Karpas-422 (cell line): ENCODE results near the gene HSPH1. TPM values are rescaled to one million over a fixed set of nuclear protein-coding genes. Genes with fewer than 3 reads are reported as not detected.
"Not testable (repeated sequence)": the region's sequence is repeated elsewhere in the genome, so short reads cannot be mapped to it uniquely, and the experiment has no call there.

Experiments
- DNase-seq: peaks from one replicate; pipeline ENCODE4 v3.0.0-alpha.2; 2015
- H2AFZ ChIP-seq: fragments of 200-600 bp; sonication (generic); 2 replicates; pipeline ENCODE4 v1.6.1; 2014; ENCODE audit warnings: antibody characterized with exemption, low read length, mixed read lengths
- H3K27ac ChIP-seq: fragments of 200-600 bp; sonication (generic); 2 replicates; pipeline ENCODE4 v1.5.1; 2014; ENCODE audit warnings: mild to moderate bottlenecking, low read length, moderate library complexity
- H3K27me3 ChIP-seq: fragments of 200-600 bp; sonication (generic); 2 replicates; pipeline ENCODE4 v1.6.1; 2014; ENCODE audit warnings: low read length, mixed read lengths
- H3K36me3 ChIP-seq: fragments of 200-600 bp; sonication (generic); 2 replicates; pipeline ENCODE4 v1.6.1; 2014; ENCODE audit warnings: low read length, mixed read lengths; ENCODE audit not compliant: insufficient read depth
- H3K4me1 ChIP-seq: fragments of 200-600 bp; sonication (generic); 2 replicates; pipeline ENCODE4 v1.6.1; 2014; ENCODE audit warnings: mild to moderate bottlenecking, low read length, mixed read lengths
- H3K4me2 ChIP-seq: fragments of 200-600 bp; sonication (generic); 2 replicates; pipeline ENCODE4 v1.6.1; 2014; ENCODE audit warnings: low read length, low read depth, mild to moderate bottlenecking; ENCODE audit not compliant: poor library complexity, severe bottlenecking
- H3K4me3 ChIP-seq: fragments of 200-600 bp; sonication (generic); 2 replicates; pipeline ENCODE4 v1.5.1; 2014; ENCODE audit warnings: mild to moderate bottlenecking, antibody characterized with exemption, low read length, mixed read lengths
- H3K79me2 ChIP-seq: fragments of 200-600 bp; sonication (generic); 2 replicates; pipeline ENCODE4 v1.6.1; 2014; ENCODE audit warnings: mild to moderate bottlenecking, low read length, mixed read lengths
- H3K9ac ChIP-seq: fragments of 200-600 bp; sonication (generic); 2 replicates; pipeline ENCODE4 v1.6.0; 2014; ENCODE audit warnings: low read length
- H3K9me2 ChIP-seq: fragments of 200-600 bp; sonication (generic), shearing (Covaris generic); replicated peaks from 2 replicates; pipeline ENCODE4 v1.6.0; 2014; ENCODE audit warnings: mild to moderate bottlenecking, low read length, moderate library complexity; ENCODE audit not compliant: insufficient read depth
- H3K9me3 ChIP-seq: fragments of 300-700, 200-600 bp; sonication (generic); 2 replicates; pipeline ENCODE4 v1.6.1; 2014; ENCODE audit warnings: low read length, mixed read lengths
- H4K20me1 ChIP-seq: fragments of 200-600 bp; sonication (generic); 2 replicates; pipeline ENCODE4 v1.6.1; 2014; ENCODE audit warnings: mild to moderate bottlenecking, antibody characterized with exemption, low read length, low read depth; ENCODE audit not compliant: insufficient read depth
- total RNA-seq: library from RNA; depleted of rRNA; stranded (reverse); fragments of >200 nt; shearing (Covaris generic); gene quantifications from 2 replicates; pipeline ENCODE4 v1.2.3, GENCODE V29; 2014; ENCODE audit warnings: low replicate concordance

The HSPH1 gene
- total RNA-seq, 1 experiment from 2014 or later, result 116 TPM

DNA sequence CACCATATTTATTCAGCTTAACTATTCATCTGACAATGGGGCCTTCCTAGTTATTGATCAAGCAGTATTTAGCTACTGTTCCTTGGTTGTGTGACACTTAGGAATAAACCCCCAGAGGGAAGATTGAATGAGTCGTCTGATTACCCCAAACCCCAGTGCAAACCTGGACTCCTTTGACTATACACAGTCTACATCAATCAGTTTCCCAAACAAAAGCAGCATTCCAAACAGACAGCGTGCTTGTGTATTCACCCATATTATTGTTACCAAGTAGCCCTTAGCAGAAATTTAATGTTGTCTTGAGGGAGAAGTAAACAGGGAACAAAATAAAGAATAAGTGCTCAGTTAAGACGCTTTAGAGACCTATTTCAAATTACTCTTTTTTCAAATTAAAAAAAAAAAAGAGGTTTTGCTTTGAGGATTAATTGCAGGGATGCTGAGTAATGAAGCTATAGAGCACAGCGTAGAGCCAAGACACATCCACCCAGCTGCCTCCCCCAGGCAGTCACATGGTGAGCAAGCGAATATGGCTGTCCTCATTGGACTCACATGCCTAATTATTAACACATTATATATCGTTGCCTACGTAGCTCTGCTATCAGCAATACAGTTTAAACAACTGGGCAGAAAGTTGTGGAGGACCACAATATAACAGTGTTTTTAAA, 23.4 kb upstream of the HSPH1 start:
- H3K4me3 ChIP-seq, result no peak overlapping the region
- DNase-seq, result no peak
- no peaks in the 10 kb centered on the region for H3K4me1 ChIP-seq
- no peaks in the 10 kb centered on the region for H4K20me1 ChIP-seq
- no peak overlapping the region for H2AFZ ChIP-seq
- no peaks in the 10 kb centered on the region for H3K79me2 ChIP-seq
- no peaks in the 10 kb centered on the region for H3K27me3 ChIP-seq
- H3K9me3 ChIP-seq, result no peaks in the 10 kb centered on the region
- H3K9me2 ChIP-seq, result no peaks in the 10 kb centered on the region
- H3K36me3 ChIP-seq, result no peaks in the 10 kb centered on the region
- no peak overlapping the region for H3K9ac ChIP-seq
- H3K27ac ChIP-seq, result no peak overlapping the region
- no peak overlapping the region for H3K4me2 ChIP-seq

DNA sequence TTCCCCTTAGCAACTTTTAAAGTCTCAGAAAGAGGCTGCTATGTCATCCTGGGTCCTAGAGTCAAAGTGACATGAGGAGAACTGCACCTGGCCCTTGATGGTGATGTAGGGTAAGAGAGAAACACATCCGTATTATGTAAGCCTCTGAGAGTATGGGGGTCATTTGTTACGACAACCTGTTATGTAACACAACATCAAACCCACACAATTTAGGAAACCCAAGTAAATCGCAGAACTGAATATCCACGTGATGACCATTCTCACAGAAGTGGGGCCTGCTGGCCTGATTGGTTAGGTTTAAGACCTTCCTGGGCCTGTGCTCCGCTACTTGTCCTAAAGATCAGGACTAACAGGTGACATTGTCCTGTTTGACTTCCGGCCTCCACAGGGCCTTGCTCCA, 22.7 kb upstream of the HSPH1 start:
- no peaks in the 10 kb centered on the region for H3K9me3 ChIP-seq
- no peaks in the 10 kb centered on the region for H3K4me1 ChIP-seq
- H3K27ac ChIP-seq, result no peak overlapping the region
- H3K79me2 ChIP-seq, result no peaks in the 10 kb centered on the region
- H3K4me2 ChIP-seq, result no peak overlapping the region
- no peak overlapping the region for H2AFZ ChIP-seq
- no peaks in the 10 kb centered on the region for H3K36me3 ChIP-seq
- no peak overlapping the region for H3K9ac ChIP-seq
- H3K9me2 ChIP-seq, result no peaks in the 10 kb centered on the region
- no peak for DNase-seq
- H4K20me1 ChIP-seq, result no peaks in the 10 kb centered on the region
- no peaks in the 10 kb centered on the region for H3K27me3 ChIP-seq
- H3K4me3 ChIP-seq, result no peak overlapping the region

DNA sequence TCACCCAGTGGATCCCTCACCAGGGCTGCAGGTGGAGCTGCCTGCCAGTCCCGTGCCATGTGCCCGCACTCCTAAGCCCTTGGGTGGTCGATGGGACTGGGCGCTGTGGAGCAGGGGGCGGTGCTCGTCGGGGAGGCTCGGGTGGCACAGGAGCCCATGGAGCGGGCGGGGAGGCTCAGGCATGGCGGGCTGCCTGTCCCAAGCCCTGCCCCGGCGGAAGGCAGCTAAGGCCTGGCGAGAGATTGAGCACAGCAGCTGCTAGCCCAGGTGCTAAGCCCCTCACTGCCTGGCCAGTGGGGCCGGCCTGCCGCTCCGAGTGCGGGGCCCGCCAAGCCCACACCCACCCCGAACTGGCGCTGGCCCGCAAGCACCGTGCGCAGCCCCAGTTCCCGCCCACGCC, 21.3 kb upstream of the HSPH1 start:
- Histone ChIP-seq H3K4me3 (no peak overlapping the region), H3K4me1 (no peaks in the 10 kb centered on the region), H3K27me3 (no peaks in the 10 kb centered on the region), H3K27ac (no peak overlapping the region), H3K9me3 (no peaks in the 10 kb centered on the region), H3K79me2 (no peaks in the 10 kb centered on the region), H3K9ac (no peak overlapping the region), H3K36me3 (no peaks in the 10 kb centered on the region), H2AFZ (no peak overlapping the region), H3K9me2 (no peaks in the 10 kb centered on the region), H3K4me2 (no peak overlapping the region), H4K20me1 (no peaks in the 10 kb centered on the region)
- no peak for DNase-seq

DNA sequence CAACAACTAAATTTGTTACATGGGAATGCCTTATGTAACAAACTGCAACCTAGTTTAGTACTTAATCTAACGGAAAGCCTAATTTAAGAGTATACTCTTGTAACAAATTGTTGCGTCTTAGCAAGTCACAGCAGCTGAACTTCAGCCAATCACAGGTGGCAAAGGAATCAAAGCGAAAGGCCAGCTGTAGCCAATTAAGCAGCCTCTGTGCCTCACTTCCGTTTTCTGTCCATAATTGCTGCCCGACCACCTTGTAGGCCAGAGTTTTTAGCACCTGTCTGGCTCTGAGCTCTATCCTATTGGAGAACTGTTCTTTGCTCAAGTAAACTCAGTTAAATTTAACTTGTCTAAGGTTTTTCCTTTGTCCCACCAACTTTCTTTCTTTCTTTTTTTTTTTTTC, 18.1 kb upstream of the HSPH1 start:
- no peaks in the 10 kb centered on the region for H3K9me2 ChIP-seq
- H3K9me3 ChIP-seq, result no peaks in the 10 kb centered on the region
- no peak overlapping the region for H3K27ac ChIP-seq
- H3K4me2 ChIP-seq, result no peak overlapping the region
- H3K36me3 ChIP-seq, result no peaks in the 10 kb centered on the region
- no peaks in the 10 kb centered on the region for H3K4me1 ChIP-seq
- no peak overlapping the region for H3K4me3 ChIP-seq
- no peaks in the 10 kb centered on the region for H3K79me2 ChIP-seq
- DNase-seq, result no peak
- H3K9ac ChIP-seq, result no peak overlapping the region
- no peak overlapping the region for H2AFZ ChIP-seq
- H4K20me1 ChIP-seq, result no peaks in the 10 kb centered on the region
- H3K27me3 ChIP-seq, result no peaks in the 10 kb centered on the region

DNA sequence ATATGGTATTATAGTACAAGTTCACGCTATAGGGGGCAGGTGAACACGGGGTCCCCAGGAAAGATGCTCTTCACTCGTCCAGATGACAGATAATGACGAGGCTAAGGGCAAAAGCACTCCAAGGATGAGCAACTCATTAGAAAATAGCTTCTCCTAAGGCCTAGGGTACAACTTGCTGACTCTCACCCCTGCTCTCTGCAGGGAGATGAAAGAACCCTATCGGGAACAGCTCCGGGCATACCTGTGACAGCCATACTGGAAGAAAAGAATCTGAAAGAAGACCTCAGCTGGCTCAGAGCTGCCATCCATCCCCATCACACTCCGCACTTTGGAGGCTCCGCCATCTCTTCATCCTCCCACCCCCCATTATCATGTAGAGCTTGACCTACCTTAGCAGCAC, 17.5 kb upstream of the HSPH1 start:
- Histone ChIP-seq H3K9ac (no peak overlapping the region), H3K36me3 (no peaks in the 10 kb centered on the region), H3K27me3 (no peaks in the 10 kb centered on the region)

DNA sequence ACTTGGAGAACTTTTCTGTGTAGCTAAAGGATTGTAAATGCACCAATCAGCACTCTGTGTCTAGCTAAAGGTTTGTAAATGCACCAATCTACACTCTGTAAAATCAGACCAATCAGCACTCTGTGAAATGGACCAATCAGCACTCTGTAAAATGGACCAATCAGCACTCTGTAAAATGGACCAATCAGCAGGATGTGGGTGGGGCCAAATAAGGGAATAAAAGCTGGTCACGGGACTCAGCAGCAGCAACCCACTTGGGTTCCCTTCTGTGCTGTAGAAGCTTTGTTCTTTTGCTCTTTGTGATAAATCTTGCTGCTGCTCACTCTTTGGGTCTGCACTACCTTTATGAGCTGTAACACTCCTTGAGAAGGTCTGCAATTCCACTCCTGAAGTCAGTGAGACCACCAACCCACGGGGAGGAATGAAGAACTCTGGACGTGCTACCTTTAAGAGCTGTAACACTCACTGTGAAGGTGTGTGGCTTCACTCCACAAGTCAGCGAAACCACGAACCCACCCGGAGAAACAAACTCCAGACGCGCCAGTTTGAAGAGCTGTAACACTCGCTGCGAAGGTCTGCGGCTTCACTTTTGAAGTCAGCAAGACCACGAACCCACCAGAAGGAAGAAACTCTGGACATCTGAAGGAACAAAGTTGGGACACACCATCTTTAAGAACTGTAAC, 16.2 kb upstream of the HSPH1 start:
- H3K9ac ChIP-seq, H3K9me3 ChIP-seq, H3K36me3 ChIP-seq, DNase-seq, H3K4me1 ChIP-seq, H3K4me2 ChIP-seq, H3K27me3 ChIP-seq, H4K20me1 ChIP-seq, H3K9me2 ChIP-seq, H3K27ac ChIP-seq, H2AFZ ChIP-seq, H3K4me3 ChIP-seq, H3K79me2 ChIP-seq: not testable (repeated sequence)

More for the DNA sequence above, 17.5 kb upstream of the HSPH1 start:
- no peaks in the 10 kb centered on the region for H3K79me2 ChIP-seq
- no peak overlapping the region for H3K4me2 ChIP-seq
- no peaks in the 10 kb centered on the region for H3K9me3 ChIP-seq
- H3K4me3 ChIP-seq, result no peak overlapping the region
- H3K27ac ChIP-seq, result no peak overlapping the region
- H3K4me1 ChIP-seq, result no peaks in the 10 kb centered on the region
- no peaks in the 10 kb centered on the region for H4K20me1 ChIP-seq
- DNase-seq, result no peak
- H3K9me2 ChIP-seq, result no peaks in the 10 kb centered on the region
- H2AFZ ChIP-seq, result no peak overlapping the region

DNA sequence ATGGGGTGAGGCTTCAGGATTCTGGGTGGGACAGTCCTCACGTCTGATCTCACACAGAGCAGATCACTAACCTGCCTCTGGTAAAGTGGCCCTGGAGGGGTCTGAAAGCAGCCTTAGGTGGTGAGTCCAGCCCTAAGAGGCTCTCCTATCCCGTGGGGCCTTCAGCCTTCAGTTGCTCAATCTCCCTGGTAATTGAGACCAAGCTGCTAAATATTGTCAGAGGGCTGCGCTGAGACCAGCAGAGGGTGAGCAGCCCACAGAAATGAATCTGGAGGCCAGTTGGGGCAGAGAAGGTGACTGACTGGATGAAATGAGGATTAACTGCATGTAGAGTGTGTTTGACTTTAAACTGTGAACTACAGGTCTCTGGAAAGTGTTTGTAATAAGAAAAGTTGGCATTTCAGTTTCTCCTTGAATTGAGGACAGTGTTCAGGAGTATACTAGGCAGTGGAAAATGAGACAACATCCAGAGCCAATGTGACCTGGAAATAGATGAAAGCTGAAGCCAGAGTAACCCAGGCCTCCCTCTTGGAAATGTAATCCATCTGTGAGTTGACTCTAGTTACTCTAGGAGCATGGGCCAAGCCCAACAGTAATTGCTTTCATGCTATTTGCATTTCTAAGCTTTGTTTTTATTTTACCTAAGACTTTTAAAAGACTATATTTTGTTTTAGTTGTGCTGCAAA, 14.3 kb upstream of the HSPH1 start:
- Histone ChIP-seq H3K27me3 (no peaks in the 10 kb centered on the region), H3K9me3 (no peaks in the 10 kb centered on the region), H3K4me3 (no peak overlapping the region), H3K27ac (no peak overlapping the region), H3K79me2 (no peaks in the 10 kb centered on the region), H3K4me2 (no peak overlapping the region), H4K20me1 (no peaks in the 10 kb centered on the region), H2AFZ (no peak overlapping the region), H3K36me3 (no peaks in the 10 kb centered on the region), H3K9ac (no peak overlapping the region), H3K9me2 (no peaks in the 10 kb centered on the region), H3K4me1 (no peaks in the 10 kb centered on the region)
- DNase-seq, result no peak

DNA sequence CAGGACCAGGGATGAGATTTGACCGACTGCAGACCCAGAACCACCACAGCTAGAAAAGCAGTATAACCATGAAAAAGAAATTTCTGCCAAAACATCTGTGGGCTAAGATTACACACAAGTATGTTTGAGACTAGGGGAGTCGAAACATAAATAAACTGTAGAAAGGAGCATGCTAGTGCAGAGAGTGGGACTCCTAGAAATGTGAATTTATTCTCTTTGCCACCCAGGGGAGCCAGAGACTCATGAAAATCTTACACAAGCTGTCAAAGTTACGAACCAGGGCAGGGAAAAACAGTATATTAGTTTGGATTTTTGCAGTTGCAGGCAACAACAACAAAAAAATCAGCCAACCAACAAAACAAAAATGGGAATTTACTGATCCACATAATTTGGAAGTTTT, 12.3 kb upstream of the HSPH1 start:
- Histone ChIP-seq H2AFZ (no peak overlapping the region), H3K36me3 (no peaks in the 10 kb centered on the region), H4K20me1 (no peaks in the 10 kb centered on the region), H3K4me1 (no peaks in the 10 kb centered on the region), H3K4me3 (no peak overlapping the region), H3K9ac (no peak overlapping the region), H3K9me3 (no peaks in the 10 kb centered on the region), H3K4me2 (no peak overlapping the region), H3K27ac (no peak overlapping the region), H3K79me2 (no peaks in the 10 kb centered on the region), H3K27me3 (no peaks in the 10 kb centered on the region), H3K9me2 (no peaks in the 10 kb centered on the region)
- DNase-seq, result no peak
